Glutamatergic neuron (in vitro differentiated cells): ENCODE measurements around the gene ROR2. TPM values are rescaled to one million over a fixed set of nuclear protein-coding genes. Genes with fewer than 3 reads are reported as not detected.

Experiments used
- DNase-seq: peaks from one replicate; pipeline ENCODE4 v3.0.0; 2022
- H3K27ac Mint-ChIP-seq: one replicate; pipeline ENCODE4 v1.8.0; 2020; ENCODE audit warnings: mild to moderate bottlenecking, mixed read lengths, inconsistent platforms; ENCODE audit not compliant: unreplicated experiment
- H3K27me3 Mint-ChIP-seq: one replicate; pipeline ENCODE4 v1.8.0; 2020; ENCODE audit warnings: mild to moderate bottlenecking, moderate library complexity, mixed read lengths, inconsistent platforms; ENCODE audit not compliant: unreplicated experiment
- H3K36me3 Mint-ChIP-seq: one replicate; pipeline ENCODE4 v1.8.0; 2020; ENCODE audit warnings: mild to moderate bottlenecking, mixed read lengths, inconsistent platforms; ENCODE audit not compliant: unreplicated experiment
- H3K4me1 Mint-ChIP-seq: one replicate; pipeline ENCODE4 v1.8.0; 2020; ENCODE audit warnings: mild to moderate bottlenecking, low read depth, mixed read lengths, inconsistent platforms; ENCODE audit not compliant: unreplicated experiment
- H3K4me3 Mint-ChIP-seq: one replicate; pipeline ENCODE4 v1.8.0; 2020; ENCODE audit warnings: mild to moderate bottlenecking, mixed read lengths, inconsistent platforms; ENCODE audit not compliant: unreplicated experiment
- H3K9me3 Mint-ChIP-seq: one replicate; pipeline ENCODE4 v1.8.0; 2020; ENCODE audit warnings: mild to moderate bottlenecking, moderate library complexity, mixed read lengths, inconsistent platforms; ENCODE audit not compliant: unreplicated experiment
- CTCF ChIP-seq: fragments of 200-600 bp; sonication (generic); IDR thresholded peaks from one replicate; pipeline ENCODE4 v1.5.0; 2021; ENCODE audit not compliant: partially characterized antibody, unreplicated experiment
- total RNA-seq: library from RNA; stranded (reverse); fragmentation: NEBNext Ultra II Directional; extraction: Animal tissue kit (Norgen Biotek cat#: 25700); gene quantifications from one replicate; pipeline ENCODE4 v1.2.1, GENCODE V29; 2021; ENCODE audit not compliant: unreplicated experiment

The ROR2 gene
- total RNA-seq, 1 donor from 2014 or later = 51.1 TPM

- Mint-ChIP-seq H3K9me3 (peaks cover 13% of the 10 kb centered on the region), H3K36me3 (peaks cover 10% of the 10 kb centered on the region), H3K4me3 (no peak overlapping the region), H3K27me3 (peaks cover 10% of the 10 kb centered on the region), H3K27ac (no peak overlapping the region), H3K4me1 (peaks cover 76% of the 10 kb centered on the region)
- no peak for TF ChIP-seq CTCF
- no peak for DNase-seq
Observed at GRCh38 chr9:91842358-91843049, 107.5 kb downstream of the ROR2 start.

DNA sequence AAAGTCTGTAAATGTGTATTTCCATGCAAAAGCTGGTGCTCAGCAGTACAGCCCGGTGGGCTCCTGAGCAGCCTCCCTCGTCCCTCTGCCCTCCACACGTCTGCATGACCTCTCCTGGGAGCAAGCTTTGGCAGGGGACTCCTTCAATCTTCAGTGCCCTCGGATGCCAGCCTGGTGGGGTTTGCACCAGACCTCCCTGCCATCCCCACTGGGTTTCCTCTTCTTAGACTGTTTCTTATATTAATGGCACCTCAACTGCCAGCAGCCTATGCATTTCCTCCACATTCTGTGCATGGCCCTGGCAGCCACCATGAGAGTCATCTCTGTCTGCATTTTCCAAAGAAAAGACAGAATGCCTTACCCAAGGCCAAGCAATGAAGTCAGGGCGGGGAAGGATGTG, 108.4 kb downstream of the ROR2 start:
- H3K27ac Mint-ChIP-seq = peak overlapping the region; percentile 20
- H3K9me3 Mint-ChIP-seq = peaks cover 15% of the 10 kb centered on the region
- H3K4me1 Mint-ChIP-seq = peaks cover 76% of the 10 kb centered on the region
- no peak for TF ChIP-seq CTCF
- DNase-seq = no peak
- H3K4me3 Mint-ChIP-seq = peak overlapping the region; percentile 35
- H3K36me3 Mint-ChIP-seq = peaks cover 10% of the 10 kb centered on the region
- H3K27me3 Mint-ChIP-seq = peaks cover 9% of the 10 kb centered on the region

- DNase-seq = no peak
- Mint-ChIP-seq H3K27ac (no peak overlapping the region), H3K9me3 (peaks cover 16% of the 10 kb centered on the region), H3K4me1 (peaks cover 77% of the 10 kb centered on the region), H3K36me3 (peaks cover 10% of the 10 kb centered on the region), H3K27me3 (peaks cover 9% of the 10 kb centered on the region), H3K4me3 (no peak overlapping the region)
- TF ChIP-seq CTCF = no peak
Observed at GRCh38 chr9:91840882-91841281, 109.1 kb downstream of the ROR2 start.

GRCh38 chr9:91840469-91840868, 109.6 kb downstream of the ROR2 start:
- Mint-ChIP-seq H3K27me3 (peaks cover 9% of the 10 kb centered on the region), H3K9me3 (peaks cover 20% of the 10 kb centered on the region), H3K27ac (no peak overlapping the region), H3K4me1 (peaks cover 81% of the 10 kb centered on the region), H3K36me3 (peaks cover 10% of the 10 kb centered on the region), H3K4me3 (no peak overlapping the region)
- no peak for TF ChIP-seq CTCF
- DNase-seq = no peak

GRCh38 chr9:91839926-91840465, 110.0 kb downstream of the ROR2 start:
- peaks cover 10% of the 10 kb centered on the region for H3K36me3 Mint-ChIP-seq
- peaks cover 84% of the 10 kb centered on the region for H3K4me1 Mint-ChIP-seq
- peaks cover 9% of the 10 kb centered on the region for H3K27me3 Mint-ChIP-seq
- no peak for DNase-seq
- H3K4me3 Mint-ChIP-seq = no peak overlapping the region
- no peak overlapping the region for H3K27ac Mint-ChIP-seq
- H3K9me3 Mint-ChIP-seq = peaks cover 17% of the 10 kb centered on the region
- no peak for TF ChIP-seq CTCF
